HG02798 (cell line): ENCODE results near the gene JOSD2.

ENCODE experiments used
- ATAC-seq: cut with Tn5 transposase; IDR thresholded peaks from one replicate; pipeline ENCODE4 v1.9.1; 2021; ENCODE audit warnings: mild to moderate bottlenecking; ENCODE audit not compliant: unreplicated experiment, poor library complexity

JOSD2 gene

DNA sequence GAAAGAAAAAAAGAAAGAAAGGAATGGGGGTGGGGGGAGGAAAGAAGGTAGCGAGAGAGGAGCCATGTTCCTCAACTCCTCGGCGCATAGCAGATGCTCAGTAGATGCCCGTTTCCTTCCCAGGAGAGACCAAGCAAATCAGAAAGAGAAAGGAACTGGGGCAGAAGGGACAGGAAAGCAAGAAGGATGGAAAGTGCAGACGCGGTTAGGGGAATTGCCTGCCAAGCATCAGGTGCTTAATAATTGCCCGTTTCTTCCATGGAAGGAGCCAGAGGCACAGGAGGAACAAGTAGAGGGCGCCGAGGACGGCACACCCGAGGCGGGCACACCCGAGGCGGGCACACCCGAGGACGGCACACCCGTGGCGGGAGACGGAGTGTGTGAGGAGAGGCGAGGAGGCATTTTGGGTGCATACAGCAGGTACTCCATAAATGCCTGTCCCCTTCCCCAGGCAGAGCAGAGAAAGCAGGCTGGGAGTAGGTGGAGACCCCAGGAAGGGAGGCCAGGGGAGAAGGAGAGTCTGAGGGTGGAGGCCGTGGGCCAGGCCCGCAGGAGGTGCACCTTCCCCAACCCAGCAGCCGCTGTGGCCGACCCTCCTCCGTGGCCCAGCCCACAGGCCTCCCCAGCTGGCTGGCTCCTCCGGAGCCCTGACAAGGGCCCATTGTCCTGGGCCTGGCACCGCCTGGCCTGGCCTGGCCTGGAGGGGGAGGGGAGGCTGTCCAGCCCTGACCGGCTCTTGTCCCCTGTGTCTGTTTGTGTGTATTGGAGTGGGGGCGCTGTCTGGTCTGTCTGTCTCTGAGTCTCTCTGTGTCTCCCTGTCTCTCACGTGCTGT is 14.6 kb downstream of the JOSD2 start:
- ATAC-seq = no peak

DNA sequence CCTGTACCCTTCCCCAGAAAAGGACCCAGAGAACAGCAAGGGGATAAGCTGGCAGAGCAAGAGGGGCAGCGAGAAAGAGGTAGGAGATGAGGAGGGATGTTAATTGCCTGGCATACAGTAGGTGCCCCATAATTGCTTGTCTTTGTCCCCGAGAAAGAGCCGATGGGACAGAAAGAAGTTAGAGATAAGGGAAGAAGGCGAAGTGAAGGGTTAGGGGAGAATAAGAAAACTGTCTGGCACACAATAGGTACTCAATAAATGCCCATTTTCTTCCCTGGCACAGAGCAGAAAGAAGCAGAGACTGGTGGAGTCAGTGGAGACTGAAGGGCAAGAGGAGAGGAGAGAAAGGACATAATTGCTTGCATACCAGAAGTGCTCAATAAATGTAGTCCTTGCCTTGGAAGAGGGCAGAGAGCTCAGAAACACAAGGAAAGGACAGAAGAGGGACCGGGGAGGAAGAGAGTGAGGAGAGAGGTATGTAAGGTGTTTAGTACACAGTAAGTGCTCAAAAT is 15.9 kb downstream of the JOSD2 start:
- ATAC-seq = no peak

DNA sequence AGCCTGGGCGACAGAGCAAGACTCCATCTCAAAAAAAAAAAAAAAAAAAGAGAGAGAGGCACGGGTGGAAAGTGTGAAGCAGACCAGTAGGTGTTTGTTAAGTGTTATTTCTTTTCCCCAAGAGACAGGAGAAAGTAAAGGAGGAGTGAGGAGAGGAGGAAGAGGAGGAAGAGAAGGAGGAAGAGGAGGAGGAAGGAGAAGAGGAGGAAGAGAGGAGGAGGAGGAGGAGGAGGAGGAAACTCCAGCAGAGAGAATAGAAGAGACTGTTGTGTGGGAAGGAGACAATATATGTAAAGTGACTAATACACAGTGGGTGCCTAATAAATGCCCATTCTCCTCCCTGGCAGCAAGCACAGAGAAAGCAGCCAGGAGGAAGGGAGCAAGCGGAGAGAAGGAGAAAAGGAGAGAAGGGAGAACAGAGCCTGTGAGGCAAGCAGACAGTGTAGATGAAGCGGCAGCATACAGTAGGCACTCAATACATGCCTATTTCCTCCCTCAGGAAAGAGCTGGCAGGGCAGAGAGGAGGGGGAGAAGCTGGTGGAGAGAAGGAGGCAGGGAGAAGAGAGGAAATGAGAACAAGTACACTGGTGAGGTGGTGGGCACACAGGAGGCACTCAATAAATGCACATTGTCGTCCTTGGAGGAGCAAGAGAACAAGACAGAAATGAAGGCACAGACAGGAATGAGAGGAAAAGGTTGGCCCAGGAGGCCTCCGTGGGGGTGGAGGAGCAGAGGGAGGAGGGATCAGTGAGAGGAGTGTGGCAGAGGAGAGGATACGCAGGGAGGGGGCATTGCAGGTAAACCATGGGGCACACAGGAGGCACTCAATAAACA is 16.6 kb downstream of the JOSD2 start:
- ATAC-seq = no peak

DNA sequence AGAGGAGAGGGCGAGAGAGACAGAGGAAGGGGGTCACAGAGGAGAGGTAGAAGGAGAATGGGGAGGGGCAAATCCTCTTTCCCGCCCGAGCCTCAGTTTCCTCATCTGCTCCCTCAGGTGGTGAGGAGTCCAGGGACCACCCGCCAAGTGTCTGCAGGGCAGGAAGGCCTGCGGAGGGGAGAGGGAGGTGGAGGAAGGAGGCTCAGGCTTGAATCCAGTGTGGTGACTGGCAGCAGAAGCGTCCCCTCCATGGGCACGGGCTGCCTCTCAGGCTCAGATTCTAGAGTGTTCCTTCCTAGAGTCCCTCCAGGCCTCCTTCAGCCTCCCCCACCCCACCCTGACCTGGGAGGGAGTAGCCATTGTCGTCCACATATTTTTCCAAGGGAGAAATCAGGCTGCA is 17.8 kb downstream of the JOSD2 start:
- no peak for ATAC-seq

DNA sequence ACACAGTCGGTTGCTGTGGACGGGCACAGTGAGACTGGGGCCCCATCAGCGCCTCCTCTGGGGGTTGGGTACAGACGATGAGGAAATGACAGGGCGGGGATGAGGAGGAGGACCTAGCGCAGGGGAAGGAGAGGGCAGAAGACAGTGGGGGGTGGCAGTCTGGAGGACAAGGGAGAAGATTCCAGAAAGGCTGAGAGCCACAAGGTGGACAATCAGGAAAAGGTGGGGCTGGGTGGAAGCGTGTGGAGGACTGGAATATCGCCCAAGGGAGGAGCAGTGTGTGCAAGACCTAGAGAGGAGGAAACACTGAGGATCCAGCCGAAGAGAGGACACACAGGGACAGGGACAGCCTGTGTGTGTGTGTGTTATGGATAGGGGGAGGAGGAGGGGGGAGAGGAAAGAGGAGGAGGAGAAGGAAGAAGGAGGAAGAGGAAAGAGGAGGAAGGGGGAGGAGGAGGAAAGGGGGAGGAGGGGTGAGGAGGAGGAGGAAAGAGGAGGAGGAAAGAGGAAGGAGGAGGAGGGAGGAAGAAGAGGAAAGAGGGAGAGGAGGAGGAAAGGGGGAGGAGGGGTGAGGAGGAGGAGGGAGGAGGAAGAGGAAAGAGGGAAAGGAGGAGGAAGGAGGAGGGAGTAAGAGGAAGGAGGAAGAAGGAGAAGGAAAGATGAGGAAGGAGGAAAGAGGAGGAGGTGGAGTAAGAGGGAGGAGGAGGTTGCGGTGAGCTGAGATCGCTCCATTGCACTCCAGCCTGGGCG is 18.5 kb downstream of the JOSD2 start:
- ATAC-seq = no peak

DNA sequence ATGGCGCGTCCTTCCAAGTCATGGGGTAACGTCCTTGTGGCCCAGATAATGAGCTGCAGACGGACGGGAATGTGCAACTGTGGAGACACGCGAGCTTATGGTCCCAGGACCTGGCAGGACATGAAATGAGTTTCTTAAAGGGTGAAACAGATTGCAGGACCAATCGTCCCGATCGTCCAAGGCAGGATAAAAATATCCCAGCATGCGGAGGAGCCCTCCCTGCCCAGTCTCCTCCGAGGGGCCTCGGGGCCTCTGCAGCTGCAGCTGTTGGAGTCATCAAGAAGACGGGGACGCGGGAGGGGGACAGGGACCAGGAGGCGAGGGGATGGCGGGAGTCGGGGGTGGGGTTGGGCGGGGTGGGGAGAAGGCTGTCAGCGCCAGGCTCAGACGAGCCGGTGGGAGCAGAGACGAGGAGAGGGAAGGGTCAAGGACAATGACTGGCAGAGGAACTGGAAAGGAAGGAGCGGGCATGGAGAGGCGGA is 20.0 kb downstream of the JOSD2 start:
- ATAC-seq = no peak

DNA sequence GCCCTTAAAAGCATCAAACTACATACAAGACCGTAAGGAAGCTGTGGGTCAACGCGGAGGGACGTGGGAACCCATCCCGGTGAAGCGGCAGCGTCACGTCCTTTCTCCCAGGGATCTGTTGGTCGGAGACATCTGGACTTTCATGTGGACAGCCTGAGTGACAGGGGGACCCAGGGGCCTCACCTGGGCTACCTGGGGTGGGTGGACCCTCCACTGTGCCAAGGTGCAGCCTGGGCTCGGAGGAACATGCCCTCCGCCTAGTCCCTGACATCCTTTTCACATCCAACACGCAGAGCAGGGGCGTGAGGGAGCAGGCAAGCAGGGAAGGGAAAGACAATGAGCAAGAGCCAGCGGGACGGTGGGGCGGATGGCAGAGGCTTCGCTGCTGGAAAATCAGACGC is 20.6 kb downstream of the JOSD2 start:
- no peak for ATAC-seq

DNA sequence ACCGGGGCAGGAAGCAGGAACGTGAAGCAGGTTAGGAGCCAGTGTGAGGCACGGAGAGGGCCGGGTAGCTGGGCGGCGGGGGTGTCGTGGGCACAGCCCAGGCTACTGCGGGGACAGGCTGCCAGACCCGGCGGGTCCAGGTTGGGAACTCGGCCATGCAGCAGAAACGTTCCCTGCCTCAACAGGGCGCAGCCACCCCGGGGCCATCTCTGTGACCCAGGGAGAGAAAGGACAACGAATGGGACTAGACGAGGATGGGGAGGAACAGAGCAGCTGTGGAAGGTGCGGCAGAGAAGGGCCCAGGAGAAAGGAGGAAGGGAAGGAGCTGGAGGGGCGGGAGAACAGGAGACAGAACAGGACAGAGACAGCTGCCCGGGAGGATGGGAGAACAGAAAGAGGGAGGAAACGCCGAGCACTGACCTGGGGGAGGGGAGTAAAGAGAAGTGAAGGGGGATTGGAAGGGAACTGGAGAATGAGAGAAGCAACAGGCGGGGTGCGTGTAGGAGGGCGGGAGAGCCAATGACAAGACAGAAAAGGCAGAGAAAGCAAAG is 21.5 kb downstream of the JOSD2 start:
- ATAC-seq = no peak

DNA sequence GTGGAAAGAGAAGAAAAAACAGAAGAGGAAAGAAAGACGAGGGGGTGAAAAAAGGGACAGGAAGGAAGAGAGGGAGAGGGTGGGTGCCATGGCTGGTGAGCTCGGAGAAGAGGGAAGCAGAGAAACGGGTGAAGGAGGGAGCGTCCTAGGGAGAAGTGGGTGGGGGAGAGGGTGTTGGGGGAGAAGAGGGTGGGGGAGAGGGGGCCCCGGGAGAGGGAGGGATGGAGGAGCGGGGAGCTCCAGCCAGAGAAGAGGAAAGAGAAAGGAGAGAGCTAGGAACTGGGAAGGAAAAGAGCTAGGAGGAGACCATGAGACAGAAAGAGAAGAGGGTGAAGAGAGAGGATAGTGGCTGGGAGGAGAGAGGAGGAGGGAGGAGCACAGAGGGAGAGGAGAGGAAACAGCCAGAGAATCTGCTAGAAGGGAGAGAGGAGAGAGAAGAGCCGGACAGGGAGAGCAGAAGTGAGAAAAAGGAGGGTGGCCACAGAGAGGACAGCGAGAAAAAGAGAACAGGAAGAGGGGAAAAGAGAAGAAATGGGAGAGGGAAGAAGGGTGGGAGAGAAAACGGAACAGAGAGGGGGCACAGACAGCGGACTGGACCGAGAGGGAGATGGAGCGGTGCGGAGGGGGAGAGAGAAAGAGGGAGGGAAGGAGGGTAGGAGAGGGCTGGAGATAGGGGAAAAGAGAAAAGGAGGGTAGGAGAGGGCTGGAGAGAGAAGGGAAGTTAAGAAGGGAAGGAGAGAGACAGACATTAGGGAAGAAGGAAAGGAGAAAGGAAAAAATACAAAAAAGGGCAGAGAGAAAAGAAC is 22.4 kb downstream of the JOSD2 start:
- ATAC-seq = no peak

DNA sequence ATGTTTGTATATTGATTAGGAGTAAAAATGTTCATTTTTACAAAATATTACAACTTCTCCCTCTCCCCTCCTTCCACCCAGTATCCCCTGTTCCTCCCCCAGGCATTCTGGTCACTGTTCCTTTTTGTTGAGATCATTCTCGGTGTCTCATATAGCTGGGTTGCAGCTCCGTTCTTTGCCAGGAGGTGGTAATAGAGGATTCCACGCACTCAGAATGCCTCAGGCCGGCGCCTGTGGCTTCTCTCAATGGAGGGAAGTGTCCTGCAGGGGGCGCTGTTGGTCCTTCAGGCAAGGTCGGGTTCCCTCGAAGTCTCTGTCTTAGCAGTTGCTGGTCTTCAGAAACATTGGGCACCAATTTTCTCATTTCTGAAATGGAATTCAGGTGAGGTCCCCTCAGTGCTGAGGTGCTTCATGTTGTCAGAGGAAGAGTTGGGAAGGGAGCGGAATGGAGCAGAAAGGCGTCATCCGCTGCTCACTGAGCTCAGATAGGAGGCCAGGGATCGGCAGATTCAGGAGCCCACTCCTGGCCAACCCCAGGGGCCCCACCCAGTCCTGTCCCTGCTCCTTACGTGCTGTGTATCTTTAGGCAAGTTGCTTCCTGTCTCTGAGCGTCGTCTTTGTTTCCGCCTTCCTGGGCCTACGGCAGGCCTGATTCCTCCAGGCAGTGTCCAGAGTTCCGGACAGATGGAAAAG is 24.0 kb downstream of the JOSD2 start:
- ATAC-seq = no peak

DNA sequence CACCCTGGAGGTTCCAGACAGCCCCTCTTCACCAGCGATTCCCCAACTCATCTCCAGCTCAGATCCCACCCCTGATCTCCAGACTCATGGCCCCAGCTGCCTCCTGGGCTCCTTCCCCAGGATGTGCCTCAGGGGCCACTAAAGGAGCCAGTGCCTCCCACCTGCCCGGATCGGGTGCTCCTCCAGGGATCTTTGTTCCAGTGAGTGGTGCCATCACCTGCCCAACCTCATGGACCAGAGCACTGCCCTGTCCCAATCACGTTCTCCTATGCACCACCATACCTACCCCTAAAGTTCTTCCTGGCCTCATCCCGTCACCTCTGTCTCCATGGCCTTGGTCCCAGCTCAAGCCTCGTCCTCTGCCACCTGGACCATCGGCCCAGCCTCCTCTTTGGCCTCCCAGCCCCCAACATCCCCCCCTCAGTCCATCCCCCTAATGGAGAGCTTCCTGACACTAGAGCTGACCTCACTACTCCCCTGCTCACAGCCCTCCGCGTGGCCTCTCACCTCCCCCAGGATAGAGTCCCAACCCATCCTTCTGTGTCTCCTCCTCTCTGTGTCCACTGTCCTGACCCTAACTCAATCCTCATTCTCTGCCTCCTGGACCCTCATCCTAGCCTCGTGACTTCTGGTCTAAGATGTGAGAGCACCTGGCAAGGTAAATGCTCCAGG is 25.6 kb downstream of the JOSD2 start:
- ATAC-seq = no peak

DNA sequence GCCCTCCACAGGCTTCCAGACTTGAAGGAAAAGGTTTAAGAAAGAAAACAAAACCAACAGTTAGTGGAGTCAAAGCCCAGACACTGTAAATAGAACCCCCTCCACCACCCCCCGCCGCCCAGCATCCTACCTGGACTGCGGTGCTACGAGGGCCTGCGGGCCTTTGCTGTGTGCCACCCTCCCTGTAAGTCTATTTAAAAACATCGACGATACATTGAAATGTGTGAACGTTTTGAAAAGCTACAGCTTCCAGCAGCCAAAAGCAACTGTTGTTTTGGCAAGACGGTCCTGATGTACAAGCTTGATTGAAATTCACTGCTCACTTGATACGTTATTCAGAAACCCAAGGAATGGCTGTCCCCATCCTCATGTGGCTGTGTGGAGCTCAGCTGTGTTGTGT is 28.1 kb downstream of the JOSD2 start:
- ATAC-seq = no peak

DNA sequence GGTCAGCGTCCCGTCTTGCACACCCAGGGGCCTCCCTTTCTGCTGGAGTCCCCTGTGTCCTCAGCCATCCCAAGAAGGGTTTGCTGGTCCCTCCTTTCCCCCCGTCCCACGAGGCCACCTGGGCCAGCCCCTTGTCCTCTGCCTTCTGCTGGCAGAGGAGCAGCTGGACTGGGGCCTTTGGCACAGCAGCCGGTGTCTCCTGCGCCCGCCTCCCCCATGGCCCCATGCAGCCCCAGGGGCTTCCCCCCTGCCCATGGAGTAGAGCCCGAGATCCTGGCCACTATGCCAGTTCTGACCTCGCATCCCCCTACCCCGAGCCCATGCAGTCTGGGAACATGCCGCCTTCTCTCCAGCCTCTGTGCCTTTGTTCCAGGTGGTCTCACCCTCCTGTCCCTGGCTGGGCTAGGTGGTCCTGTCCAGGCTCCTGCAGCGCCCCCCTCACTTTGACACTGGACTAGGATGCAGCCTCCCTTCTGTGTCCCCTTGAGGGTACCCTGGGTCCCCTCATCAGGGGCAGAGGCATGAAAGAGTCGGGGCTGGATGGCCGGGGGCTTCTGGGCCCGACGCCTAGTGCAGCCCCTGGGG is 28.6 kb downstream of the JOSD2 start:
- no peak for ATAC-seq

DNA sequence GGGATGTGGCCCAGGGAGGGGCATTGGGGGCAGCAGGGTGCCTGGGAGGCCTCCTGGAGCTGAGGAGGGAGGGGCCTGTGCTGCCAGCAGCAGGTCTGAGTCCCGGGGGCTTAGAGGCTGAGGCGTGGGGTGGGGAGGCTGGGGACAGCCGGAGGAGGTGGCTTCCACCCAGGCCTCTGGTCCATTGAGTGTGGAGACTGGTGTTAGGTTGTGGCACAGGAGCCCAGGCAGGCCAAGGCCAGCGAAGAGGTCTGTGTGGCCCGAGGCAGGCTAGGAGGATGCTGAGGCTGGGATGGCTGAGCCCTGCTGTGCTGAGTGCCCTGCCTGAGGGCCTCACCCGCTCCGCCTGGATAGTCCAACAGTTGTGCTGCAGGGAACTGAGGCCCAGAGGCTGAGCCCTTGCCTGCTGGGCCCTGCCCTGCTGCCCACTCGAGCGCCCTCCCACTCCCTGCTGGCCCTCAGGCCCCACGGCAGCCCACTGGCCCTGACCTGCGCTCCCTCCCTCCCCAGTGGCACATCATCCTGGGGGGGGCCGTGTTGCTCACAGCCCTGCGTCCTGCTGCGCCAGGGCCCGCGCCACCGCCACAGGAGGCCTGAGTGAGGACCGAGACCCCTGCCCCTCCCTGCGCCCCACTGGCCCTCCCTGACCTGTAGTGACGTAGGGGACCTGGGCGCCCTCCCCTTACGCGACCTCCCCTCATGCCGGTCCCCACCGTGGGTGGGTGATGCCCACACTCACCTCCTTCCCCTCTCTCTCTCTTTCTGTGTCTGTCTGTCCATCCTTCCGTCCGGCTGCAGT is 29.4 kb downstream of the JOSD2 start:
- ATAC-seq = no peak

DNA sequence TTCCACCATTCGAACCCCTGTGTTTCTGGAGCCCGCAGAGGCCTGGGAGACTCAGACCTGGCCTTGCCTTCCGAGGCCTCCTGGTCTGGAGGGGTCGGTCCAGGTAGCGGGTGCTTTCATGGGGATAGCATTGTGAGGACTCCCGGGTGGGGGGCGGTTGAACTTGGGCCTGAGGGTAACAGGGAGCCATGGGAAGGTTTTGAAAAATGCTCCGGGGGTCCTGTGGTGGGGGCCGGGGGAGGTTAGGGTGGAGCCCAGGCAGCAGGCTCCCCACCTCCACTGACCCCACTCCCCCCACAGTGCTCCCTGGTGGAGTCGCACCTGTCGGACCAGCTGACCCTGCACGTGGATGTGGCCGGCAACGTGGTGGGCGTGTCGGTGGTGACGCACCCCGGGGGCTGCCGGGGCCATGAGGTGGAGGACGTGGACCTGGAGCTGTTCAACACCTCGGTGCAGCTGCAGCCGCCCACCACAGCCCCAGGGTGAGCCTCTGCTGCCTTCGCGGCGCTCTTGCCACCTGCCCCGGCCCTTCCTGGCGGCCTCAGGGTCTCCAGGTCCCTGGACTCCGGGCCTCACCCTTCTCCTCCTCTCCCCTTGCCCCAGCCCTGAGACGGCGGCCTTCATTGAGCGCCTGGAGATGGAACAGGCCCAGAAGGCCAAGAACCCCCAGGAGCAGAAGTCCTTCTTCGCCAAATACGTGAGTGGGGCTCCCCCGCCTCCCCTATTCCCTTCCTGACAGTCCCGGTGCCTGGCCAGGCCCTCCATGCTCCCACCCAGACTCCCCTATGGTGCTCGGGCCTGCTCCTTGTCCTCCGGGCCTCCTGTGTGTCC is 30.5 kb downstream of the JOSD2 start:
- ATAC-seq = no peak

DNA sequence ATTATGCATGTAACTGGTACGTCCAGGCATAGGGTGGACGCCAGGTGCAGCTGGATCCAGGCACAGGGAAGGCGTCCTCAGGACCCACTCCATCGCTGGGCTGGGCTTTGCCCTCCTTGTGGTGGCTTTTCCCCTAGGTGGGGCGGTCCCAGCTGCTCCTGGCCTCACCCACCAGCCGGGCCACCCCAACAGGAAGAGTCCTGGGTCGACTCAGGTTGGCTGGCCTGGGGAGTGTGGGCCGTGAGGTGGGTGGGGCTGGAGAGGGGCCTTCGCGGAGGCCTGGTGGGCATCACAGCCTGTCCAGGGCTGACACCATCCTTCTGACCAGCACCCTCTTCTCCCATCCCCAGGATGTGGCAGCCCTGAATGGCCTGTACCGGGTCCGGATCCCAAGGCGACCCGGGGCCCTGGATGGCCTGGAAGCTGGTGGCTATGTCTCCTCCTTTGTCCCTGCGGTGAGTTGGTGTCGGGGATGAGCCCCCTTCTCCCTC is 31.2 kb downstream of the JOSD2 start:
- no peak for ATAC-seq
